K562 (cell line): ENCODE data around the gene KANK4. TPM values are rescaled to one million over a fixed set of nuclear protein-coding genes. Genes with fewer than 3 reads are reported as not detected.

Source experiments
- DPF2 ChIP-seq: fragments of 450-650 bp; IDR thresholded peaks from 2 replicates; pipeline ENCODE4 v1.6.1; 2016
- TCF7L2 ChIP-seq: fragments of 150-350 bp; IDR thresholded peaks from 2 replicates; pipeline ENCODE4 v1.6.1; 2016; ENCODE audit warnings: low read depth, mild to moderate bottlenecking, low read length, moderate library complexity
- polyA plus RNA-seq, 8 experiments: library from polyadenylated mRNA; depleted of rRNA in 4 of 8; stranded (reverse) in 5 of 8; unstranded in 3 of 8; fragments of >200 nt; fragmentation: Nextera tagmentation in 2 of 8; fragmentation: Illumina TruSeq in 1 of 8; extraction: Ambion mirVana in 2 of 8; extraction: Trizol in 1 of 8; gene quantifications; 2 replicates each; pipeline versions ENCODE4 v1.2.1 to v1.2.3, GENCODE V29; 2011 to 2014; ENCODE audit warnings: inconsistent platforms in 1 of 8, missing spikeins in 1 of 8
- total RNA-seq, 7 experiments: library from RNA; depleted of rRNA in 6 of 7; stranded (reverse); fragments of >200 nt in 6 of 7; fragmentation: Illumina TruSeq in 2 of 7; extraction: Trizol in 2 of 7; gene quantifications; 2 replicates each; pipeline versions ENCODE4 v1.2.1 to v1.2.3, GENCODE V29; 2011 to 2021; ENCODE audit warnings: low replicate concordance in 1 of 7
- TF ChIP-seq, protein P1 (sequence below): fragments of 450-650 bp; IDR thresholded peaks from 2 replicates; pipeline ENCODE4 v1.6.1; 2016; ENCODE audit warnings: low read depth

The KANK4 gene
- total and polyA plus RNA-seq, 9 of the 15 experiments (the other 6 are each of a cell fraction or from before 2014, with no cell fraction given): not detected

- TF ChIP-seq, protein P1, sequence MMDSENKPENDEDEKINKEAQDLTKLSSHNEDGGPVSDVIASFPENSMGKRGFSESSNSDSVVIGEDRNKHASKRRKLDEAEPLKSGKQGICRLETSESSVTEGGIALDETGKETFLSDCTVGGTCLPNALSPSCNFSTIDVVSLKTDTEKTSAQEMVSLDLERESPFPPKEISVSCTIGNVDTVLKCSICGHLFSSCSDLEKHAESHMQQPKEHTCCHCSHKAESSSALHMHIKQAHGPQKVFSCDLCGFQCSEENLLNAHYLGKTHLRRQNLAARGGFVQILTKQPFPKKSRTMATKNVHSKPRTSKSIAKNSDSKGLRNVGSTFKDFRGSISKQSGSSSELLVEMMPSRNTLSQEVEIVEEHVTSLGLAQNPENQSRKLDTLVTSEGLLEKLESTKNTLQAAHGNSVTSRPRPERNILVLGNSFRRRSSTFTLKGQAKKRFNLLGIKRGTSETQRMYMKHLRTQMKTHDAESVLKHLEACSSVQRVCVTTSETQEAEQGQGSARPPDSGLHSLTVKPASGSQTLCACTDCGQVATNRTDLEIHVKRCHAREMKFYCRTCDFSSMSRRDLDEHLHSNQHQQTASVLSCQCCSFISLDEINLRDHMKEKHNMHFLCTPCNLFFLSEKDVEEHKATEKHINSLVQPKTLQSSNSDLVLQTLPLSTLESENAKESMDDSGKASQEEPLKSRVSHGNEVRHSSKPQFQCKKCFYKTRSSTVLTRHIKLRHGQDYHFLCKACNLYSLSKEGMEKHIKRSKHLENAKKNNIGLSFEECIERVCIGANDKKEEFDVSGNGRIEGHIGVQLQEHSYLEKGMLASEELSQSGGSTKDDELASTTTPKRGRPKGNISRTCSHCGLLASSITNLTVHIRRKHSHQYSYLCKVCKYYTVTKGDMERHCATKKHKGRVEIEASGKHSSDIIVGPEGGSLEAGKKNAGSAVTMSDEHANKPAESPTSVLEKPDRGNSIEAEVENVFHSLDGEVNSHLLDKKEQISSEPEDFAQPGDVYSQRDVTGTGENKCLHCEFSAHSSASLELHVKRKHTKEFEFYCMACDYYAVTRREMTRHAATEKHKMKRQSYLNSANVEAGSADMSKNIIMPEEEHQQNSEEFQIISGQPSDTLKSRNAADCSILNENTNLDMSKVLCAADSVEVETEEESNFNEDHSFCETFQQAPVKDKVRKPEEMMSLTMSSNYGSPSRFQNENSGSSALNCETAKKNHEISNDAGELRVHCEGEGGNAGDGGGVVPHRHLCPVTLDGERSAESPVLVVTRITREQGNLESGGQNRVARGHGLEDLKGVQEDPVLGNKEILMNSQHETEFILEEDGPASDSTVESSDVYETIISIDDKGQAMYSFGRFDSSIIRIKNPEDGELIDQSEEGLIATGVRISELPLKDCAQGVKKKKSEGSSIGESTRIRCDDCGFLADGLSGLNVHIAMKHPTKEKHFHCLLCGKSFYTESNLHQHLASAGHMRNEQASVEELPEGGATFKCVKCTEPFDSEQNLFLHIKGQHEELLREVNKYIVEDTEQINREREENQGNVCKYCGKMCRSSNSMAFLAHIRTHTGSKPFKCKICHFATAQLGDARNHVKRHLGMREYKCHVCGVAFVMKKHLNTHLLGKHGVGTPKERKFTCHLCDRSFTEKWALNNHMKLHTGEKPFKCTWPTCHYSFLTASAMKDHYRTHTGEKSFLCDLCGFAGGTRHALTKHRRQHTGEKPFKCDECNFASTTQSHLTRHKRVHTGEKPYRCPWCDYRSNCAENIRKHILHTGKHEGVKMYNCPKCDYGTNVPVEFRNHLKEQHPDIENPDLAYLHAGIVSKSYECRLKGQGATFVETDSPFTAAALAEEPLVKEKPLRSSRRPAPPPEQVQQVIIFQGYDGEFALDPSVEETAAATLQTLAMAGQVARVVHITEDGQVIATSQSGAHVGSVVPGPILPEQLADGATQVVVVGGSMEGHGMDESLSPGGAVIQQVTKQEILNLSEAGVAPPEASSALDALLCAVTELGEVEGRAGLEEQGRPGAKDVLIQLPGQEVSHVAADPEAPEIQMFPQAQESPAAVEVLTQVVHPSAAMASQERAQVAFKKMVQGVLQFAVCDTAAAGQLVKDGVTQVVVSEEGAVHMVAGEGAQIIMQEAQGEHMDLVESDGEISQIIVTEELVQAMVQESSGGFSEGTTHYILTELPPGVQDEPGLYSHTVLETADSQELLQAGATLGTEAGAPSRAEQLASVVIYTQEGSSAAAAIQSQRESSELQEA: no peak
- TF ChIP-seq DPF2: no peak
- no peak for TF ChIP-seq TCF7L2
Measured at GRCh38 chr1:62358665-62359373, 39.6 kb upstream of the KANK4 start (continued).
